SKM-1 treated with dmso at 0.1 percent for 144 hours (cell line): ENCODE data around the gene KDELR3.
"Not testable (repeated sequence)": the region's sequence is repeated elsewhere in the genome, so short reads cannot be mapped to it uniquely, and the experiment has no call there.

Source experiments
- DNase-seq: peaks from one replicate; lab custom pipeline; 2025; ENCODE audit not compliant: unreplicated experiment; lab: John Stamatoyannopoulos, UW

KDELR3 gene

GRCh38 chr22:38456272-38456835 lies 11.5 kb upstream of the KDELR3 start:
- DNase-seq: no peak

GRCh38 chr22:38456841-38457699 lies 10.8 kb upstream of the KDELR3 start:
- no peak for DNase-seq

GRCh38 chr22:38460426-38460840 lies 7.5 kb upstream of the KDELR3 start:
- no peak for DNase-seq

GRCh38 chr22:38461057-38461413 lies 6.9 kb upstream of the KDELR3 start:
- no peak for DNase-seq

GRCh38 chr22:38461414-38462081 lies 6.3 kb upstream of the KDELR3 start:
- no peak for DNase-seq

- no peak for DNase-seq
These were observed 4.7 kb upstream of the KDELR3 start for GRCh38 chr22:38462960-38463784.

GRCh38 chr22:38464992-38465672 lies 2.8 kb upstream of the KDELR3 start:
- no peak for DNase-seq

- no peak for DNase-seq
These were observed 2.0 kb upstream of the KDELR3 start for GRCh38 chr22:38465673-38466490.

GRCh38 chr22:38467438-38467903 lies 425 bp upstream of the KDELR3 start:
- no peak for DNase-seq

- DNase-seq: no peak
These were observed 778 bp downstream of the KDELR3 start for GRCh38 chr22:38468443-38469305.

- no peak for DNase-seq
These were observed 1.4 kb downstream of the KDELR3 start for GRCh38 chr22:38469306-38469781.

GRCh38 chr22:38470179-38470578 lies 2.3 kb downstream of the KDELR3 start:
- not testable (repeated sequence) for DNase-seq

GRCh38 chr22:38471237-38471636 lies 3.3 kb downstream of the KDELR3 start:
- DNase-seq: no peak

GRCh38 chr22:38474003-38474607 lies 6.2 kb downstream of the KDELR3 start:
- DNase-seq: no peak

GRCh38 chr22:38477585-38477984 lies 9.7 kb downstream of the KDELR3 start:
- DNase-seq: no peak

- DNase-seq: no peak
These were observed 11.4 kb downstream of the KDELR3 start for GRCh38 chr22:38479096-38479837.

GRCh38 chr22:38481162-38481870 lies 13.4 kb downstream of the KDELR3 start:
- DNase-seq: no peak
